Activated CD4-positive, alpha-beta T cell treated with anti-CD3 and anti-CD28 coated beads, Interleukin-2, amount 50 U/mL, for 24 hours (primary cell): ENCODE results near the gene MACROD2.
"Not testable (repeated sequence)": the region's sequence is repeated elsewhere in the genome, so short reads cannot be mapped to it uniquely, and the experiment has no call there.

Experiments used
- DNase-seq, 2 donors: peaks; one replicate each; pipeline ENCODE4 v3.0.0-alpha.2; 2020; ENCODE audit warnings: low read depth in 1 of 2, low spot score in 1 of 2

MACROD2 gene

DNA sequence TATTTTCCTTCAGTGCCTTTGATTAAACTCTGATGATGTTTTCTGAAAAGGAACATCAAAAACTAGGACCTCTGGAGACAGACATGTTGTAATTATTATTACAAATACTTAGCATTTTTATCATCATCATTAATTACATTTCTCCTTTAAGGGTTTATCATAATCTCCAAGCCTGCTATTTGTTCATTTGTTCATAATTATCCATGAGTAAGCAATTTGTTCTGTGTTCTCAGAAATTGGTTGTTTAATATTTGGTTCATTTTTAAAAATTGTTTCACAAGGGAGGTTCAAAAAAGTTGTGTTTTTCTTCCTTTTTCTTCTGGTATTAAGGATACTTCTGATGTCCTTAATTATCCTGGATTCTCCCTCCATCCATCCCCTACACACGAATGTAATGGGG is 1192.3 kb downstream of the MACROD2 start:
- no peak for DNase-seq

DNA sequence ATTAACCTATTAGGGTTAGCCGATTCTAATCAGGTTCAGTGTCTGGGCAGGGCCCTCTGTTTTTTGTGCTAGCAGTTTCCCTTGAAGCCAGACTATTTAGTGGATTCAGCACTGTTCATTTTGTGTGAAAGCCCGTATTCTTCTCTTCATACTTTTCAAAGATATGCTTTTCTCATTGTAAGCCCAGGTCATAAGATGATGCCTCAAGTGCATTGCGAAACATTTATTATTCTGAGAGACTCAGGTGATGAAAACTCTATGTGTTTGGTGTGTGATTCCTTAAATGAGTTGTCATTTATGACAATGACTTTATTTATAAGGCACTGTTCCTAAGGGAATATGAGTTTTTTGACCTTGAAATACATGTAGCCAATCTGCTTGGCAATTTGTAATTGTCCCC is 1193.1 kb downstream of the MACROD2 start:
- DNase-seq, result no peak

DNA sequence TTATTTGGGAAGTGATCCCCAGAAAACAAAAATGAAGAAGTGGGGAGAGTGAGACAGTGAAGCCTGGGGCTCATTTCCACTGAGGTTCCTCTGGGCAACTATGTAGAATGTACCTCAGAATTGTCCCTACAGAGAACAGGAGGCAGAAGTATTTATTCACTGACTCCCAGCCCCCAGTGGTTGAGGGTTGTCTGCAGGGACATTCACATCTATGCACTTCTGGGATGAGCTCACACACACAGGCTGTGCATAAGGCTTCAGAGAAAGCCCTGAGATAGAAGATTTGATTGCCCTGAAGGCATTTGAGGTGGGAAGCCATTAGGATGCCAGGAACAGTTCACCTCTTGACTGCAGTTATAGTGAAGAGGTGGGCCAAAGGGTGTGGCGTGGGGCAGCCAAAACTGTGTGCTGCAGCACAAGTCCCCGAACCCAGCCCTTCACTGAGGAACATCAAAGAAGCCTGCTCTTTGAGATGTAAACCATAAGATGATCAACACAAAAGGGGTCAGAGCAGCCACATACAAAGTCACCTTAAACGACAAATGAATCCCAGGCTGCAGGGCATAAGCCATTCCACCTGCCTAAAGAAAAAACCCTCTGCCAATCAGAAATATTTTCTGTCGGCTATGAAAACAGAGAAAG is 1195.9 kb downstream of the MACROD2 start:
- no peak for DNase-seq

DNA sequence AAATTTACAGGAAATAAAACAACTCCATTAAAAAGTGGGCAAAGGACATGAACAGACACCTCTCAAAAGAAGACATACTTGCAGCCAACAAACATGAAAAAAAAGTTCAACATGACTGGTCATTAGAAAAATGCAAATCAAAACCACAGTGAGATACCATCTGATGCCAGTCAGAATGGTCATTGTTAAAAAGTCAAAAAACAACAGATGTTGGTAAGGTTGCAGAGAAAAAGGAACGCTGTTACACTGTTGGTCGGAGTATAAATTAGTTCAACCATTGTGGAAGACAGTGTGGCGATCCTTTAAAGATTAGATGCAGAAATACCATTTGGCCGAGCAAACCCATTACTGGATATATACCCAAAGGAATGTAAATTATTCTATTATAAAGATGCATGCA is 1200.1 kb downstream of the MACROD2 start:
- DNase-seq, result no peak

DNA sequence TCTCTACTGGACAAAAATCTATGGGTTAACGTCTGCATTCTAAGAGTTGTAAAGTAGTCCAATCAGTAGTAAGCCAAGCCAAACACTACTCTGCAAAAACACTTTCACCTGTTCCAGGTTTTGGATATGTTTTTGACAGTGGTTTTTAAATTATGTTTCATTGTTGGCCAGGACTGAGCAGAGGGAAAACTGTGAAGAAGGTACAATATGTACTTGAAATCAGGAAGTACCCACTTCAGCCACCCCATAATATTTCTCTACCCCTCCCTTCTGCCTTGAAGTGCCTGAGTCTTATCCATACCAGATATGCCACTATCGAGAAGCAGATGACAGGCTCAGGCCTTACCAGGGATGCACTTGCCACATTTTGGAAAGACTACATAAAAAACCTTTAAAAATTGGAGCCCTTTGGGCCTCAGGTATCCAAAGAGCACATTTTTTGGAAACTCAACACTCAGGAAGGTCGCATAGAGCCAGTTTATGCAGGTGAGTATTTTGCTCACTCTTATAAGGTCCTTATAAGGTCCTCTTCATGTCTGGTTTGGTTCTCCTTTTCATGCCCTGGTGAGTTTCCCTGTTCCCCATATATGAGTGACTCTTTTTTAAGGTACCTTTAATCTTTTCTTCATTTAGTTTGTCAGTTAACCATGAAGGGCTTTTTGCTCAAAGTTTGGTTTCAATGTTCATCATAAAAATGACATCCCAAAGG is 1201.4 kb downstream of the MACROD2 start:
- no peak for DNase-seq

DNA sequence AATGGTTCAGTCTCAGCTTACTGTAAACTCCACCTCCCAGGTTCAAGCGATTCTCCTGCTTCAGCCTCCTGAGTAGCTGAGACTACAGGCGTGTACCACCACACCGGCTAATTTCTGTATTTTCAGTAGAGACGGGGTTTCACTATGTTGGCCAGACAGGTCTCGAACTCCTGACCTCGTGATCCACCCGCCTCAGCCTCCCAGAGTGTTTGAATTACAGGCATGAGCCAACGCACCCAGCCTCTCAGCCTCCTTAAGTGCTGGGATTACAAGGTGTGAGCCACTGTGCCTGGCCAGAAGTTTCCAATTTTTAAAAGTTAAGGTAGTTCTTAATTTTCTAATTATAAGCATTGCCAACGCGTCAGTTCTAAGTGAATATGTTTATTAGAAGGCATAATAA is 1202.7 kb downstream of the MACROD2 start:
- not testable (repeated sequence) for DNase-seq

DNA sequence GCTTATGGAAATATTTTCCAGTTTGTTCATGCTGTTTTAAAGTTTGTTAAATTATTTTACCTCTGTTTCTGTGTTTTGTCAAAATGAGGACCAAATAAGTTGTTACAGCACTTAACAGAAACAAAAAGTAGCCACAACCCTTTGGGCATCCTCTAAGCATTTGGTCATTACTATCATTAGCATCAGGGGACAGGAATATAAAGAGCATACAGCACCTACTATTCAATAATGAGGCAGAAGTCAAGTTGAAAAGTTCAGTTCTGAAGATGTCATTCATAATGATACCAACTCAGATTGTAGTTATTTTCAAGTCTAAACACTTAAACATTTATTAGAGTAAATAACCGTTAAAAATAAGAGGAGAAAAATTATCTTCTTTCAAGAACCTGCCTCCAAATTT is 1204.4 kb downstream of the MACROD2 start:
- no peak for DNase-seq

DNA sequence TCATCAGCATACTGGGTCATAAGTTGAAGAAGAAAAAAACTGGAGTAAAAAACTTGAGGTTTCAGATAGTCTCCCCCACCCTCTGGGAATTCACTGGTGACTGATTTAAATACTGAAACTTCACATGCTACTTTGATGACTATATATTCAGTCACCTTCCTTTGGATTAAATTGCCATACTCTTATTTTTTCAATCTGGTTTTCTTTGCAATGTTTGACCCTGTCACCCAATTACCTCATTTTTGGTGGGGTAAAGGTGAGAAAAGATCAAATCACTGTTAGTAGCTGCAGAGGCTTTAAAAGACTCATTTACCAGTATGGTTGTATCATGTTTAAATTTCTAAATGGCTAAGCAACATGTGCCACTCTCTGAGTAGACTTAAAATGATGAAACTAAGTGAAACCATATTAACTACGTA is 1204.8 kb downstream of the MACROD2 start:
- DNase-seq, result no peak

DNA sequence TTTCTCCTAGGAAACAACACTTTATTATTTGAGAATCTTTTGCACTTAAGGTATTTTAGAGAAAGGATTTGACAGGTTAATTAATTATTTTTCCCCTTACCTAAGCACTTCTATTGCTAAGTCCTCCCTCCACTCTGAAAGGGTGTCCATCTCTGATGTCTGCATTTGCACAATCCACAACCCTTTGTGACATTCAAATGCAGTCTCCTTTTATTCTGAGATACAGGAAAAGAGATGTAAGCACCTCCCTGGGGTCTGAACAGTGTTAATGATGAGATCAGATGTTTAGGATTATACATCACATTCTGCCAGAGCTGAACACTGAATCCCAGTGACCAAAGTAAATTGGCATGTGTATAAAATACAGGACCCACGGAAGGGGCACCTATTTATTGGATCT is 1206.3 kb downstream of the MACROD2 start:
- no peak for DNase-seq

DNA sequence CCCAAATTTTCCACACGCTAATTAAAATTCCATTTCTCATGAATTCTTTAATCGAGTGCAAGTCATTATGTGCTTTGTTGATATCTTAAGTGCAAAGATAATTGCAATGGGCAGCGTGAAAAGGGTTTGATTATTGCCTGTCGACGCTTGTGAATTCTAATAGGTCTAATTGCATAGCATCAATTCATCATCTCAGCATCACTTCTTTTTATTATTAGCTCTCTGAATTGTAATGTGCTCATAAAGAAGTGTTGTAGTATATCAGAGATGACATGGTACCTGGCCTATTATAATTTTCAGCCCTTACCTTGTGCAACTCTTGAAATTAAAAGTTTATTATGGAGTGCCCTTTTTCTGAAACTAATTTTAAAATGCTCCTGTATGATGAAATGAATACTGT is 1208.9 kb downstream of the MACROD2 start:
- no peak for DNase-seq

DNA sequence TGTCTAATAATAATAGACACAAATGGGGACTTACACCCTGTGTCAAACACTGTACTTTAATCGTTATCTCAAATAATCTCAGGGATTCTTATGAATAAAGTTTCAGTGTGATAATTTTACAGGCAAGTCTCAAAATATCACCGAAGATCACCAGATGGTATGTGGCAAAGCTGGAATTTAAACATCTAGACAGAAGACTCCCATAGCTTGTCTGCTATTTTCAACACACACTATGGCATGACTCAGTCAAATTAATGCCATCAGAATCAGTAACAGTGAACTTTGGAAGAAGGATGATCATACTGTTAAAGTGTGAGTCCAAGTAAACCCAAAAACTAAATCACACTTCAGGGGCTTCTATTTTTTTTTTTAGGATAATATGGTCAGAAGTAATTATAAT is 1209.7 kb downstream of the MACROD2 start:
- DNase-seq, result no peak

DNA sequence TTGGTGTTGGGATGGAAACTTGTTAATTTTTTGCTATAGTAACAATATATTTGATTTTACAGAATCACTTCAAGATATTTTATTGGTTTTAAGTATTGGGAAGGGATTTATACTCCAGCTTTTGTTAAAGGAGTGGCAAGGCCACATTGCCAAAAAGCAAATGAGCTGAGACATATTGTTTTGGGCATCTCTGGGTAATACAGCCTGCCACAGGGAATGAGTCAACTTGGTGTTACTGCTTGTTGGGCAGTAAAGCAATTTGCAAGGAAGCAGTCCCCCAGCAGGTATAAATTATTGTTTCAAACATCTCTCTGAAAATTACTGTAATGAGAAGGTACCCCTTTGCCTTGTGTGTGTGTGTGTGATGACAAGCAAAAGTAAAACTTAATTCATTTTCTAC is 1210.4 kb downstream of the MACROD2 start:
- DNase-seq, result no peak

DNA sequence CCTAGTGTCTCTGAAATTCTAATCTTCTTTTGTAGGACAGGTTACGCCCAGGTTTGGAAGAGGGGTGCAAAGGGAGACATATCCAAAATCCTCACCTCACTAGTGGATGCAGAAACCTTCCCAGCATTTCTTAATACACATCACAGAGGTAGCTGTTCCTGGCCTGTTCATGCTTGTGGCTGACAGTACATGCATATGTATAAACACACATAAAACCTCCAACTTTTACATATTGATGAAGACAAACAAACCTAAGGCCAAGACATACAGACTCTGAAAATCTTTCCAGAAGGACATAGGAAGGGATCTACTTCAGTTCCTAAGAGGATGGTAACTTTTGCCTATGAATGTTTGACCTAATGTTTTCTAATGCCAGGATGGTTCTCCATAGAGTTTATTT is 1214.2 kb downstream of the MACROD2 start:
- no peak for DNase-seq

DNA sequence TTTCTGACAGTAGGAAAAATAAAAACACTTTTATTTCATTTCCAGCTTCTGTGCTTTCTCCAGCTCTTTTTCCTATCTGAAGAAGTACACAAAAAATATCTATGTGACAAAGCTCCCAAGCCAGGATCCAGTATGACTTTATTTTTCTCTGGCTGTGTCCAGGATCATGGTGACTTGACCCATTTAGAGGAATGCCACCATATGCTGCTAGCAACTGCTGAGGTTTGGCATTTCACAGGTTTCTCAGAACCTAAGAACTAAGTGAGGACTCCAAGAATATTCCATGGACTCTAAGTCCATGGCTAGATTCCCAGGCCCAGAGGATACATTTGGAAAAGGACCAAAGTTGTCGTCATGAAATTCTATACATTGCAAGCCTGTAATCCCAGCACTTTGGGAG is 1218.7 kb downstream of the MACROD2 start:
- DNase-seq, result no peak

DNA sequence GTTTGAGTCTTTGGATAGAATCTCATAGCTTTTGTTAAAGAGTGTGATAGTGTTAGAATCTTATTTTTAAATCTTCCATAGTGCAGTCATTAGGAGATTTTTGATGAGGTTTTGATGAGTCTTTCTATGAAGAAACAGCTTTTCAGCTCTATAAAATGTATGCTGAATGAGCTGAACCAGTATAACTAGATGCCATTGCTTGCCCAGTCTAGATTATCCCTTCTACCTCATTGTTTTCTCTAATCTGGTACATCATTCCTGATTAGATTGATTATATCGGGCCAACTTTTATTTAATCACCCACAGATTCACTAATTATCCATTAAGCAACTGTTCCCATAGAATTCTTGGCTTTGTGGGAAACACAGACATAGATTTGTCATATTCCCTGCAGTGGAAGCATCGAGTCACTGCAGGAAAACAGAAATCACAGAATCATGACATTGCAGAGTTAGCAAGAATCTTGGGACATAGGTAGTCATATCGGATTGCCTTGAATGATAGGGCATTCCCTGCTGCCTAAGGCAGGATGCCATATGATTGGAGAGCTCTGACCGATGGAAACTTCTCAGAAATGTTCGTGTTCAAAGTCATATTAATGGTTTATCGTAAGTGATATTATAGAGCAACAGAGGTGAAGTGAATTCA is 1224.8 kb downstream of the MACROD2 start:
- no peak for DNase-seq

DNA sequence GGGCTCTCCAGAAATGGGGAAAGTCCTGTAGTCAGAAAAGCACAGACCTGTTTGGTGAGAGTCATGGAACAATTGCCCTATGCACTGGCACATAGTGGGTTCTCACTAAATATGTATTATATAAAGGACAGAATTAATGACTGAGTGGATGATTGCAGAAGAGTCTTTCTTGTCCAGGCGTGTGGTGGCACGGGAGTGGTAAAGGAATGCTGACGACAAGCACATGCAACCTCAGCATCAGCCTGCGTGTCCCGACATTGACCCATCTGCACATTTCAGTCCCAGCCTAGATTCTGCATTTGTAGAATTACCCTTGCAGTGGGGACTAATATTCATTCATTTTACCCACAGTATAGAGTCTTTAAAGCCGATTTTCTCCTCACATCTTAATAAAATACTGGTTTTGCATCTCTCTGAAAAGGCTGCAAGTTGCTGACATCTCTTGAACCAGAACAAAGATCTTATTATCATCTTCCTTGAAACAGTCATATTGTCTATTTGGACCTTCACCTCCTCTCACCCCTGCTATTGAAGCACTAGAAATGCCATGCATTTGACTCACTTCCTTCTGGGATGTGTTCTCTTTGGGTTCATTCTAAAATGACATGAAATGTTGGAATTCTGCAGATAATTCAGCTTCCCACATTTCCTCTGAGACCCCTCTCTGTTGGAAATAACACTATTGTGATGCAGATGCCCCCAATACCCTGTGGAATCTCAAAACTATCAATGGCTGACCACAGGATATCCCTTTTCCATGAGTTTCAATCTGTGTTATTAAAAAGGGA is 1225.7 kb downstream of the MACROD2 start:
- DNase-seq, result no peak

DNA sequence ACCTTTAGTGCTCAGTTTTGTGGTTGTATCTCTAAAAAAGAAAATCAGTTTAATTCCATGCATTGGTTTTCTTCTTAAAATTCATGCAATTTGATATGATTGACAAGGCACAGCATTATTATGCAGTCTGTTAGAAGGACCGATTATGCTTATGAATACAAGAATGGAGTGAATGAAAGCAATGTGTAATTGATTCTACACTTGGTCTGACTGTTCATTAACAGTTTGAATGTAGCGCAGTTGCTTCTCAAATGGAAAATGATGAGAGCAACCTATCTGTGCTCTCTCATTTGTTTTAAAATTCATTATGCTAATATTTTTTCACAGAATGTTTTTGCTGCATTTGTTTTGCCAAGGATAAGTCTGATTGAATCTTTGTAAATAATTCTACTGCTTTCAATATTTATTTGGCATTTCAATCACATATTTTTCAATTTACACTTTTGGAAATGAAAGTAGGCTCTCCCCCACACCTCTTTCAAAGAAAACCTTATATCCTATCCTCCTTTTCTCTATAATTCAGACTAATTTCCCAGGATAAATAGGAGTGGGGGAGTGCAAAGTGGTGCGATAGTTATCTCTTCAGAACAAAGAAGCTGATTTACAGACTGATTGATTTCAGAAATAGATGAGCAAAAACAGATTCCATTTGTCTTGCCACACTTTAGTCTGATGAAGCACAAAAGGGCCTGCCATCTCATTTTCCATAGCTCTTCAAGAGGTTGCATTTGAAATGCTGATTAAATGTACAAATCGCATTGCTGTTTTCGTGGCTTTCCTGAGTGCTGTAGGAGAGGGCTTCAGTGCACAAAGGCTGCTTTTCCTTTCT is 1227.4 kb downstream of the MACROD2 start:
- no peak for DNase-seq

DNA sequence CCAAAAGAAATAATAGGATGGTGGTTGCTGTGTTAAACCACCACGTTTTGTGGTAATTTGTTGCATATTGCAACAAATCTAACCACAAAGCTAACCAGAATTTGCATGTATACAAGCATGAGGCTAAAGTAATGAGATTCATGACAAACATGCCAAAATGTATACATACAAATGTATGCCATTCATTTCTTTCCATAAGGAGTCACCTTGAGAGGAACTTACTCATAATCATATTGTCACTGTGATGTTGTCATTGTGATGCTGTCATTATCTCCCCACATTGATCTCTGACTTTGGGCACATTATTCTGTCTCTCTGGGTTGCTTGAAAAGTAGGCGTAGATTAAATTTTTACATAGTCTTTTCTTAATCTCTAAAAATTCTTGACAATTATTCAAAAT is 1228.9 kb downstream of the MACROD2 start:
- no peak for DNase-seq

DNA sequence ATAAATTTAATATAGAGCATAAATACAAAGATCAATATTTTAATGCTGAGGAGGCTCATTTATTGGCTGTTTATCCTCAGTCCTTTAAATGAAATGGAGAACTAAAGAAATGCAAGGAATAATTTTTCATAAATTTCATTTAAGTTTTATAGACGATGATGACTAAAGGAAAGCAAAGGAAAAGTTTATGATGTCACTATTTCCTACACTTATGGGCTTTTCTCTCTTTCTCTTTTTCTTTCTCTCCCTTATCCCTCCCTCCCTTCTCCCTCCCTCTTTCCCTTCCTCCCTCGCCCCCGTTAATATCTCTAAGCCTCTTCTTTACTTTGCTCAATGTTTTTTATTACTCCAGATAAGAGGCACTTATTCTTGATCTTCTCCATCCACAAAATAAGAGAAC is 1231.8 kb downstream of the MACROD2 start:
- no peak for DNase-seq

DNA sequence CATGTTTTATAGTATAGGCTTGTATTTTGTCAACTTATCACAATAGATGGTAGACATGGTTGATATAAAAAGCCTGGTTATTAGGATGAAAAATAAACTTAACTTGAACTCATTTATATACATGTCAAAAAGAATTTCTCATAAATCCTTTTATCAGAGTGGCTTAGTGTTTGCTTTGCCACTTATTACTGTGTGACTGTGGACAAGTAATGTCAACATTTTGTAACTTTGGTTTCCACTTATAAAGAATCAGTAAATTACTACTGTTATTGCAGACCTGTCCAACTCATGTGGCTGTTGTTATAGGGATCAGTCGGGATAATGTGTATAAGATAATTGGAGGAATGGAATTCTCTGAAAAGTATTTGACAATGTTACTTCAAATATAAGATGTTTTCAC is 1236.9 kb downstream of the MACROD2 start:
- DNase-seq, result no peak
